Activated T-helper 17 cell treated with anti-CD3 and anti-CD28 coated beads, Interleukin-2, amount 50 U/mL, for 72 hours (primary cell): ENCODE data around the gene NMBR. TPM values are rescaled to one million over a fixed set of nuclear protein-coding genes. Genes with fewer than 3 reads are reported as not detected.
"Not testable (repeated sequence)": the region's sequence is repeated elsewhere in the genome, so short reads cannot be mapped to it uniquely, and the experiment has no call there.

Source experiments
- ATAC-seq: fragments of 150-1000 bp; cut with Tn5 transposase; replicated peaks from 2 replicates; pipeline ENCODE4 v1.10.0; 2021; ENCODE audit warnings: mild to moderate bottlenecking, moderate library complexity
- H3K27ac Mint-ChIP-seq: one replicate; pipeline ENCODE4 v1.8.0; 2022; ENCODE audit warnings: mixed read lengths
- H3K27me3 Mint-ChIP-seq: one replicate; pipeline ENCODE4 v1.8.0; 2022; ENCODE audit warnings: mixed read lengths
- H3K36me3 Mint-ChIP-seq: one replicate; pipeline ENCODE4 v1.8.0; 2022; ENCODE audit warnings: low read depth, mild to moderate bottlenecking, mixed read lengths
- H3K4me1 Mint-ChIP-seq: one replicate; pipeline ENCODE4 v1.8.0; 2022; ENCODE audit warnings: mixed read lengths
- H3K4me3 Mint-ChIP-seq: one replicate; pipeline ENCODE4 v1.8.0; 2022; ENCODE audit warnings: mild to moderate bottlenecking, mixed read lengths
- H3K9me3 Mint-ChIP-seq: one replicate; pipeline ENCODE4 v1.8.0; 2022; ENCODE audit warnings: mixed read lengths
- total RNA-seq, 2 donors: library from RNA; stranded (reverse); gene quantifications; one replicate each; pipeline ENCODE4 v1.2.3, GENCODE V29; 2022

NMBR gene
- not detected for total RNA-seq

DNA sequence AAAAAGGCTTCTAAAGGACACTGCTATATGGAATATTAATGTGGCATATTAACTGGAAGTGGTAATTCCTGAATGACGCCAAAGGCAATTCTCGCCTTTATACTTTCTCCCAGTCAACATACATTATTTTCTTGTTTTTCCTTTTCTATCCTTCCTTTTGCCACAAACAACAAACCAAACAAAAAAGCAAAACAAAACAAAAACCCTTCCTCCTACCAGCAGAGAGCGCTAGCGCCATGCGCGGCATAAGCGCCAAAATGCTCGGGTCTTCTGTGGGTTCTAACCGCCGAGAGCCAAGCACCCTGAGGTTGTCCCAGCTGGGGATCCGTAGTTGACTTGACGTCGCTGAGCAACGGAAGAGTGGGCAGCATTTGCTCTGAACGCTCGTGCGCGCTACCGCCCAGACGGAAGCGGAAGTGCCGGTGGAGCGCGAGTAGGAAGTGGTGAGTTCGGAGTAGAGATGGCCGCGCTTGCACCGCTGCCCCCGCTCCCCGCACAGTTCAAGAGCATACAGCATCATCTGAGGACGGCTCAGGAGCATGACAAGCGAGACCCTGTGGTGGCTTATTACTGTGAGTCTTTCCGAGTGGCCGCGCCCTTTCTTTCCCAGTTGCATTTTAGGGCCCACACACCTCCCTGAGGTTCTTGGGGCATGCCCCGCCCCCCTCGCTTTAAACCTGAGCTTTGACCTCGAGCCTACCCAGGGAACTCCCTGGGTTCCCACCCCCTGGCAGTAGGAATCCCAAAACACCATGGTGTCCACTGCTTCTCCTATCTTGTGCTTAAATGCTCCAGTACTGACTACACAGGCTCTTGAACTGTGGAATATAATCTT, at the start of gene NMBR, which contains the start of gene VTA1:
TSS of gene NMBR (minus strand) at position 295 of the 835 bp plus-strand sequence. CDS start 58,464 bp downstream, outside the sequence.
TSS of gene VTA1 (plus strand) at position 436 of the 835 bp plus-strand sequence. CDS start at position 461, 25 bp downstream.
- Mint-ChIP-seq H3K27ac (peak within 1 kb of the TSS; percentile 93), H3K27me3 (no peaks in the 10 kb centered on the region), H3K4me1 (peaks cover 35% of the 10 kb centered on the region), H3K36me3 (peaks cover 45% of the 10 kb centered on the region), H3K9me3 (no peaks in the 10 kb centered on the region), H3K4me3 (peak within 1 kb of the TSS; percentile 92)
- peak; percentile 99 for ATAC-seq

- peak overlapping the region; percentile 58 for H3K27ac Mint-ChIP-seq
- H3K4me1 Mint-ChIP-seq, result peaks cover 20% of the 10 kb centered on the region
- no peak for ATAC-seq
- no peak overlapping the region for H3K4me3 Mint-ChIP-seq
- H3K36me3 Mint-ChIP-seq, result peaks cover 73% of the 10 kb centered on the region
- no peaks in the 10 kb centered on the region for H3K9me3 Mint-ChIP-seq
- H3K27me3 Mint-ChIP-seq, result no peaks in the 10 kb centered on the region
Observed at GRCh38 chr6:142195862-142196541, 49.1 kb upstream of the NMBR start.

DNA sequence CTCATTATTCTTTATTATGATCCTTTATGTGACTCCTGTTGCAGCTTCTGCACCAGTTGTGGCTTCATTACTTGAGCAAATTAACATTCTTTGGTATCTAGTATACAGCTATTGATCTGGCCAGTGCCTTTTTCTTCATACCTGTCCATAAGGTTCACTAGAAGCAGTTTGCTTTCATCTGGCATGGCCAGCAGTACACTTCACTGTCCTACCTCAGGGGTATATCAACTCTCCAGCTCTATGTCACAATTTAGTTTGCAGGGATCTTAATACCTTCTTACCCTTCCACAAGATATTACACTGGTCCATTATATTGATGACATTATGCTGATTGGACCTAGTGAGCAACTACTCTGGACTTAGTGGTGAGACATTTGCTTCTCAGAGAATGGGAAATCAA, 46.7 kb upstream of the NMBR start:
- no peaks in the 10 kb centered on the region for H3K27me3 Mint-ChIP-seq
- H3K36me3 Mint-ChIP-seq, result peaks cover 67% of the 10 kb centered on the region
- no peaks in the 10 kb centered on the region for H3K9me3 Mint-ChIP-seq
- H3K4me1 Mint-ChIP-seq, result peaks cover 15% of the 10 kb centered on the region
- ATAC-seq, result no peak
- no peak overlapping the region for H3K27ac Mint-ChIP-seq
- H3K4me3 Mint-ChIP-seq, result no peak overlapping the region

DNA sequence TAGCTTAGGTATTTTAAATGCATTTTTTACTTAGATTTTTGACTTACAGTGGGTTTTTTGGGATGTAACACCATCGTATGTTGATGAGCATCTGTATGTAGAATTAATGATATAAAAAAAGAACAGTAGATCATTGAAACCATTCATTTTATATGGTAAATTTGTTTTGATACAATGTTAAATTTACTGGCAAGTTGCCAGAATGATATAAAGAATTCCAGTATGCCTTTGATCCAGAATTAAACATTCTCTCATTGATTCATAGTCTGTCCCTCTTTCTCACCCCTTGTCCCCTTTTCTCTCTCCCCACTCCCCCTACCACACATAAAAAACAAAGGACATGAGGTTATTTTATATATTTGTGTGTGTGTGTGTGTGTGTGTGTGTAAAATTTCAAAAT, 45.4 kb upstream of the NMBR start:
- ATAC-seq, result no peak
- Mint-ChIP-seq H3K9me3 (no peaks in the 10 kb centered on the region), H3K27ac (no peak overlapping the region), H3K27me3 (no peaks in the 10 kb centered on the region), H3K36me3 (peaks cover 56% of the 10 kb centered on the region), H3K4me3 (no peak overlapping the region), H3K4me1 (peaks cover 15% of the 10 kb centered on the region)

- no peak overlapping the region for H3K27ac Mint-ChIP-seq
- no peak for ATAC-seq
- peaks cover 18% of the 10 kb centered on the region for H3K4me1 Mint-ChIP-seq
- peaks cover 32% of the 10 kb centered on the region for H3K36me3 Mint-ChIP-seq
- H3K4me3 Mint-ChIP-seq, result no peak overlapping the region
- H3K9me3 Mint-ChIP-seq, result no peaks in the 10 kb centered on the region
- H3K27me3 Mint-ChIP-seq, result no peaks in the 10 kb centered on the region
Observed at GRCh38 chr6:142189057-142189456, 42.1 kb upstream of the NMBR start.

- not testable (repeated sequence) for H3K27ac Mint-ChIP-seq, H3K4me3 Mint-ChIP-seq, H3K9me3 Mint-ChIP-seq, ATAC-seq, H3K27me3 Mint-ChIP-seq
- H3K4me1 Mint-ChIP-seq, result peaks cover 18% of the 10 kb centered on the region
- peaks cover 27% of the 10 kb centered on the region for H3K36me3 Mint-ChIP-seq
Observed at GRCh38 chr6:142188341-142188740, 41.4 kb upstream of the NMBR start.

DNA sequence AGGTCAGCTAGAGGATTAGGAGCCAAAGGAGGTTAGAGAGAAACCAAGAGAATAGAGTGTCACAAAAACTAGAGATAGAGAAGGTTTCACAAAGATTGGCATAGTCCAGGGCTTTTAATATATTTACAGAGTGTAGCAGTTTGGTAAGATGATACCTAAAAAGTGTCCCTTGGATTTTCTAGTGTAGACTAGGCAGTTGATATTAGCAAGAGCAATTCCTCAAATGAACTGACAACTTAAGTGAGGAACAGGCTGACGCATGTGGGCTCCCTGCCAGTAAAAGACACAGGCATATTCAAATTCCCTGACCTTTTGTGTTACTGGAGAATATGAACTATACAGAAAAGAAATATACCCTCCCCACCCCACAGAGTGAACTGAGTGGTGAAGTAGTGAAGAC, 40.3 kb upstream of the NMBR start:
- Mint-ChIP-seq H3K9me3 (no peaks in the 10 kb centered on the region), H3K4me1 (peaks cover 23% of the 10 kb centered on the region), H3K36me3 (peaks cover 35% of the 10 kb centered on the region), H3K27ac (no peak overlapping the region), H3K27me3 (no peaks in the 10 kb centered on the region), H3K4me3 (no peak overlapping the region)
- ATAC-seq, result no peak

GRCh38 chr6:142185641-142186040, 38.7 kb upstream of the NMBR start:
- Mint-ChIP-seq H3K4me1 (peaks cover 23% of the 10 kb centered on the region), H3K27ac (peak overlapping the region; percentile 51), H3K9me3 (no peaks in the 10 kb centered on the region), H3K36me3 (peaks cover 39% of the 10 kb centered on the region), H3K4me3 (no peak overlapping the region), H3K27me3 (no peaks in the 10 kb centered on the region)
- no peak for ATAC-seq

GRCh38 chr6:142184307-142184706, 37.4 kb upstream of the NMBR start:
- Mint-ChIP-seq H3K27ac (no peak overlapping the region), H3K9me3 (no peaks in the 10 kb centered on the region), H3K4me3 (no peak overlapping the region), H3K36me3 (peaks cover 37% of the 10 kb centered on the region), H3K4me1 (peaks cover 23% of the 10 kb centered on the region), H3K27me3 (no peaks in the 10 kb centered on the region)
- ATAC-seq, result no peak

GRCh38 chr6:142183351-142183750, 36.4 kb upstream of the NMBR start:
- Mint-ChIP-seq H3K4me3 (no peak overlapping the region), H3K9me3 (no peaks in the 10 kb centered on the region), H3K36me3 (peaks cover 43% of the 10 kb centered on the region), H3K27ac (no peak overlapping the region), H3K27me3 (no peaks in the 10 kb centered on the region), H3K4me1 (peaks cover 23% of the 10 kb centered on the region)
- ATAC-seq, result no peak

DNA sequence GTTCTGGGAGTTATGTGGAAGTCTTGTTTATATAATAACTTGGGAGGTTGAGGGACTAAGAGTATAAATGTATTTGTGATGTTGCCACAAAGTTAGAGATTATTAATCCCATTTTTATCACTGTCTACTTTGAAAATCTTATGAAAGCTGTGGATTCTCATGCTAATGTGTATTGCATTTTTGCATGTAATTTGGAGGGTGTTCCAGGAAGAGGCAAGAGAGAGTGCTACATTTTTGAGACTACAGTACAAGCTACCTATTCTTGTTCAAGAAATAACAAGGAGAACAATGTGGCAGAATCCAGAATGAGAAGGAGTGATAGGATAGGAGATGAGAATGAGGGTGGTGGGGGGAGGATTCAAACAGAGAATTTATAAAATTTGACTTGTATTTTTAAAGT, 35.1 kb upstream of the NMBR start:
- no peak overlapping the region for H3K27ac Mint-ChIP-seq

DNA sequence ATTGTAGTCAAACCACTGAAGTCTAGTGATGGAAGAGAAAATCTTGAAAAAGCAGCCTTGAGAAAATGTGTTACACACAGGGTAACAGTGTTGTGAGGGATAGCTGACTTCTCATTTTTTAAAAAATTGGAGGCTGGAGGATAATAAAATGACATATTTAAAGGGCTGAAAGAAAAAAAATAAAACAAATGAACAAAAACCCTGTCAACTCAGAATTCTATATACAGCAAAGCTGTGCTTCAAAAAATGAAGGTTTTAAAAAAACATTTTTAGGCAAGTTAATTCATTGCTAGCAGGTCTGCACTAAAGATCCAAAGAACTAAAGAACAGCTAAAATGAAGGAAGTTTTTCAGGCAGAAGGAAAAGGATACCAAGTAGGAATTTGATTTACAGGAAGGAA, 31.2 kb upstream of the NMBR start:
- no peak for ATAC-seq
- Mint-ChIP-seq H3K27ac (no peak overlapping the region), H3K27me3 (no peaks in the 10 kb centered on the region), H3K36me3 (peaks cover 91% of the 10 kb centered on the region), H3K4me1 (peaks cover 12% of the 10 kb centered on the region), H3K4me3 (no peak overlapping the region), H3K9me3 (peaks cover 3% of the 10 kb centered on the region)

More for the DNA sequence above, 35.1 kb upstream of the NMBR start:
- no peak for ATAC-seq
- peaks cover 23% of the 10 kb centered on the region for H3K4me1 Mint-ChIP-seq
- H3K27me3 Mint-ChIP-seq, result no peaks in the 10 kb centered on the region
- H3K4me3 Mint-ChIP-seq, result no peak overlapping the region
- H3K36me3 Mint-ChIP-seq, result peaks cover 56% of the 10 kb centered on the region
- peaks cover 3% of the 10 kb centered on the region for H3K9me3 Mint-ChIP-seq

- no peak overlapping the region for H3K4me3 Mint-ChIP-seq
- peaks cover 98% of the 10 kb centered on the region for H3K36me3 Mint-ChIP-seq
- no peak overlapping the region for H3K27ac Mint-ChIP-seq
- H3K4me1 Mint-ChIP-seq, result peaks cover 7% of the 10 kb centered on the region
- no peak for ATAC-seq
- H3K27me3 Mint-ChIP-seq, result no peaks in the 10 kb centered on the region
- peaks cover 3% of the 10 kb centered on the region for H3K9me3 Mint-ChIP-seq
Observed at GRCh38 chr6:142174703-142175102, 27.8 kb upstream of the NMBR start.

DNA sequence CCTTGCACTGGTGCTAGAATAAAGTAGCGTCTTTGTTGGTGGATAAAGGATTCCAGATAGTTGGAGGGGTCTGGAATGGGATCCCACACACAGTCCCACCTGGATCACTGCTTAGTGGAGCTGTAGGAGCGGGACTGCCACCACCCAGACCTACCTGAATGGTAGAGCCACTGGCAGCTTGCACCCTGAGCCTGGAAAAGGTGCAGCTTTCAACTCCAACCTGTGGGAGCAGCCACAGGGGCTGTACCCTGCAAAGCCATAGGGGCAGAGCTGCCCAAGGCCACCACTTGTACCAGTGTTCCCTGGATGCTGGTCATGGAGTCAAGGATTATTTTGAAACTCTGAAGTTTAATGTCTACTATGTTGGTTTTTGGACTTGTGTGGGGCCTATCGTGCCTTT, 27.1 kb upstream of the NMBR start:
- no peak for ATAC-seq
- H3K4me1 Mint-ChIP-seq, result peaks cover 7% of the 10 kb centered on the region

DNA sequence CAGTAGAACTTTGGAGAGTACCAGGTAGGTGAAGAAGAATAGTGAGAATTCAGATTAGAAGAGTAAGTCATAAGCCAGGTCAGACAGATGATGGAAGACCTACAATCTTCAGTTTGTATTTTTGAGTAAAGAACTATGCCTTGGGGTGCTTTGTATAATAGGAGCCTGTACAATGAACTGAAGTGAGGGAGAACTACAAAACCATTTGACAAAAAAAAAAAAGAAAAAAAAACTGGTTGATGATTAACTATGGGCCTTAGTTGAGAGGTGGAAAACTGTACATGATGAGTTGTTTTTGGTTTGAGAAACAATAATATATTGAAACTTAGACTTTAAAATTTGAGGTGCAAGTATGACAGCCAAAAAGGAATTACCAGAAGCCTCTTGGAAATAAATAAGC, 25.8 kb upstream of the NMBR start:
- ATAC-seq, result no peak
- Mint-ChIP-seq H3K4me1 (peaks cover 7% of the 10 kb centered on the region), H3K36me3 (peaks cover 98% of the 10 kb centered on the region), H3K27me3 (no peaks in the 10 kb centered on the region), H3K27ac (peak overlapping the region; percentile 20), H3K4me3 (no peak overlapping the region), H3K9me3 (peaks cover 3% of the 10 kb centered on the region)

More for the DNA sequence above, 27.1 kb upstream of the NMBR start:
- Mint-ChIP-seq H3K27ac (no peak overlapping the region), H3K36me3 (peaks cover 98% of the 10 kb centered on the region), H3K27me3 (no peaks in the 10 kb centered on the region), H3K9me3 (peaks cover 3% of the 10 kb centered on the region), H3K4me3 (no peak overlapping the region)
